A549 (cell line): Measurements from ENCODE around the gene CABCOCO1. TPM values are rescaled to one million over a fixed set of nuclear protein-coding genes. Genes with fewer than 3 reads are reported as not detected.
"Not testable (repeated sequence)": the region's sequence is repeated elsewhere in the genome, so short reads cannot be mapped to it uniquely, and the experiment has no call there.

ENCODE experiments used
- ATAC-seq, 2 experiments: fragments of 200-7000 bp in 1 of 2; fragments of >200 bp in 1 of 2; cut with Nextera tagmentation in 1 of 2; cut with Tn5 transposase in 1 of 2; 3 replicates each; pipeline versions ENCODE4 v1.8.0 to v1.9.1; 2018 to 2020; ENCODE audit warnings: mild to moderate bottlenecking in 1 of 2, moderate library complexity in 1 of 2
- CTCF ChIA-PET: fragments of 300-600 bp; sonication (Branson Sonifier 250); formaldehyde crosslinking; extraction: SDS; loops from one replicate; lab custom pipeline; 2021; ENCODE audit warnings: antibody characterized with exemption, inconsistent platforms; lab: Yijun Ruan, JAX
- POLR2A ChIA-PET: fragments of 350-600 bp; formaldehyde crosslinking; extraction: SDS; loops from one replicate; lab custom pipeline; 2021; ENCODE audit warnings: antibody characterized with exemption, inconsistent platforms; lab: Yijun Ruan, JAX
- DNase-seq, 2 experiments: peaks; one replicate each; pipeline versions ENCODE4 v3.0.0 to v3.0.0-alpha.2; 2011 to 2016; ENCODE audit warnings: low read depth in 1 of 2, low spot score in 1 of 2
- FAIRE-seq: peaks from 2 replicates; lab custom pipeline; 2011; peaks lifted over from hg19 to GRCh38; lab: Jason Lieb, UNC
- H3K27ac ChIP-seq, 2 experiments: fragments of >200 bp; sonication (Bioruptor Twin); formaldehyde crosslinking; 3 replicates each; pipeline ENCODE4 v1.5.1; 2016 to 2017
- H3K4me1 ChIP-seq: fragments of >200 bp; sonication (Bioruptor Twin); formaldehyde crosslinking; 3 replicates; pipeline ENCODE4 v1.6.1; 2016
- H3K4me2 ChIP-seq: fragments of >200 bp; sonication (Bioruptor Twin); formaldehyde crosslinking; 3 replicates; pipeline ENCODE4 v1.6.1; 2016
- H3K4me3 ChIP-seq: fragments of >200 bp; sonication (Bioruptor Twin); formaldehyde crosslinking; 3 replicates; pipeline ENCODE4 v1.5.1; 2016
- H3K9me3 ChIP-seq: fragments of >200 bp; sonication (Bioruptor Twin); formaldehyde crosslinking; 3 replicates; pipeline ENCODE4 v1.6.1; 2016
- BHLHE40 ChIP-seq: IDR thresholded peaks from 2 replicates; pipeline ENCODE4 v1.6.1; 2012; ENCODE audit warnings: low read depth, low read length, inconsistent platforms
- CBX2 ChIP-seq: fragments of 200-600 bp; sonication (generic); IDR thresholded peaks from 2 replicates; pipeline ENCODE4 v1.6.1; 2016; ENCODE audit warnings: low read depth, mild to moderate bottlenecking, borderline replicate concordance
- CBX8 ChIP-seq: fragments of 200-600 bp; sonication (generic); IDR thresholded peaks from 2 replicates; pipeline ENCODE4 v1.6.1; 2016
- CHD2 ChIP-seq: fragments of 150-350 bp; IDR thresholded peaks from 2 replicates; pipeline ENCODE4 v1.6.1; 2014; ENCODE audit warnings: low read length; ENCODE audit not compliant: partially characterized antibody
- CHD4 ChIP-seq: fragments of 200-600 bp; sonication (generic); IDR thresholded peaks from 2 replicates; pipeline ENCODE4 v1.6.1; 2016; ENCODE audit warnings: antibody characterized with exemption, mild to moderate bottlenecking, borderline replicate concordance
- GATA3 ChIP-seq: IDR thresholded peaks from 2 replicates; pipeline ENCODE4 v1.6.1; 2012; ENCODE audit warnings: borderline replicate concordance
- HES2 ChIP-seq: fragments of >200 bp; sonication (Bioruptor Twin); formaldehyde crosslinking; IDR thresholded peaks from 2 replicates; pipeline ENCODE4 v1.6.1; 2016
- JUNB ChIP-seq: fragments of >200 bp; sonication (Bioruptor Twin); formaldehyde crosslinking; IDR thresholded peaks from 2 replicates; pipeline ENCODE4 v1.6.1; 2016
- KDM1A ChIP-seq: fragments of 200-600 bp; sonication (generic); IDR thresholded peaks from 2 replicates; pipeline ENCODE4 v1.6.1; 2016; ENCODE audit warnings: low read depth, mild to moderate bottlenecking
- KDM5A ChIP-seq: fragments of 200-600 bp; sonication (generic); IDR thresholded peaks from 2 replicates; pipeline ENCODE4 v1.6.1; 2016; ENCODE audit warnings: antibody characterized with exemption, mild to moderate bottlenecking
- MAFK ChIP-seq: fragments of 450-650 bp; IDR thresholded peaks from 2 replicates; pipeline ENCODE4 v1.6.1; 2014; ENCODE audit not compliant: partially characterized antibody
- MYC ChIP-seq: IDR thresholded peaks from 2 replicates; pipeline ENCODE4 v1.6.1; 2012; ENCODE audit warnings: mild to moderate bottlenecking, inconsistent platforms, low read length, improper control_type of control experiment, borderline replicate concordance
- PHF8 ChIP-seq: fragments of 200-600 bp; sonication (generic); IDR thresholded peaks from 2 replicates; pipeline ENCODE4 v1.6.1; 2016; ENCODE audit warnings: low read depth, mild to moderate bottlenecking, antibody characterized with exemption, moderate library complexity, borderline replicate concordance
- POLR2A ChIP-seq: IDR thresholded peaks from 2 replicates; pipeline ENCODE4 v1.6.1; 2012; ENCODE audit warnings: mild to moderate bottlenecking, low read length
- POLR2AphosphoS2 ChIP-seq: conservative IDR thresholded peaks from 2 replicates; pipeline ENCODE4 v1.6.1; 2012; ENCODE audit warnings: low read length, improper control_type of control experiment, inconsistent platforms
- RARB ChIP-seq: fragments of 250-450 bp; sonication (Bioruptor Pico); IDR thresholded peaks from 2 replicates; pipeline ENCODE4 v1.8.0; 2021; ENCODE audit warnings: mild to moderate bottlenecking, moderate library complexity
- RCOR1 ChIP-seq: fragments of 150-350 bp; IDR thresholded peaks from 2 replicates; pipeline ENCODE4 v1.6.1; 2014; ENCODE audit warnings: antibody characterized with exemption, low read length, low read depth
- REST ChIP-seq: fragments of 200-600 bp; sonication (generic); IDR thresholded peaks from 2 replicates; pipeline ENCODE4 v1.6.1; 2016; ENCODE audit warnings: antibody characterized with exemption, mild to moderate bottlenecking, moderate library complexity
- RFX5 ChIP-seq: fragments of 450-650 bp; IDR thresholded peaks from 2 replicates; pipeline ENCODE4 v1.7.1; 2014; ENCODE audit warnings: antibody characterized with exemption, mild to moderate bottlenecking, moderate library complexity
- RNF2 ChIP-seq: fragments of 200-600 bp; sonication (generic); IDR thresholded peaks from 2 replicates; pipeline ENCODE4 v1.6.1; 2016; ENCODE audit warnings: low read depth, mild to moderate bottlenecking, antibody characterized with exemption, moderate library complexity, borderline replicate concordance
- SREBF2 ChIP-seq: fragments of 450-650 bp; IDR thresholded peaks from 2 replicates; pipeline ENCODE4 v1.6.1; 2014; ENCODE audit warnings: mild to moderate bottlenecking, moderate library complexity
- TFCP2L1 ChIP-seq: fragments of 250-450 bp; sonication (Bioruptor Pico); IDR thresholded peaks from 2 replicates; pipeline ENCODE4 v1.5.0; 2021; ENCODE audit warnings: mild to moderate bottlenecking
- USF2 ChIP-seq: fragments of 450-650 bp; IDR thresholded peaks from 2 replicates; pipeline ENCODE4 v1.6.1; 2014; ENCODE audit warnings: antibody characterized with exemption
- ZNF302 ChIP-seq: fragments of 250-450 bp; sonication (Bioruptor Pico); IDR thresholded peaks from 2 replicates; pipeline ENCODE4 v1.9.0; 2021; ENCODE audit warnings: inconsistent platforms, mild to moderate bottlenecking, moderate library complexity
- WGBS: methylation state at CpG from one replicate; pipeline ENCODE4 v1.1.6; 2017; ENCODE audit errors: missing lambda C conversion rate; 5-methylcytosine and 5-hydroxymethylcytosine counted together
- polyA plus RNA-seq, 4 experiments: library from polyadenylated mRNA; depleted of rRNA in 3 of 4; stranded (reverse); fragments of >200 nt; fragmentation: RNase III in 1 of 4; extraction: RNeasy Plus Mini Kit Qiagen cat#74134 plus additional on column Dnase treatment in 1 of 4; gene quantifications; 2 replicates in 3 of 4; 3 replicates in 1 of 4; pipeline ENCODE4 v1.2.3, GENCODE V29; 2011 to 2017
- TF ChIP-seq, protein P1 (sequence below): IDR thresholded peaks from 2 replicates; pipeline ENCODE4 v1.6.1; 2012
- TF ChIP-seq, protein P2 (sequence below): IDR thresholded peaks from 2 replicates; pipeline ENCODE4 v1.6.1; 2012

The CABCOCO1 gene
- polyA plus RNA-seq, 2 of the 4 experiments (the other 2 are of a cell fraction): 0.77 to 1.1 TPM

DNA sequence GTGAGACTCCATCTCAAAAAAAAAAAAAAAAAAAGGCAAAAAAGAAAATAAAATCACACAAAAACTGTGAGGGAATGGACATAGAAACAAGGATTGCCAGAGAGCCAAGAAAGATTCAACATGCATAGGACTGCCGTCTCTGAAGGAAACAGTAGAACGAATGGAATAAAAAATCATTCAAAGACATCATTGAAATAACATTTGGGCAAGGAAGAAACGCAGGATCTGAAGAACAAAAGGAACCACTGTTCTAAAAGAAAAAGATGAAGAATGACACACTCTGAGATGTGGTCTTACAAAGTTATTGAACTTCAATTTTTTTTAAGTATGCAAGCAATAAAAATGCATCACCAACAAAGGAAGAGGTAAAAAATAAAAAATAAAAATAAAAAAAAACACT is 57.2 kb downstream of the CABCOCO1 start:
- Histone ChIP-seq H3K27ac (no peak overlapping the region), H3K4me1 (no peaks in the 10 kb centered on the region), H3K4me2 (no peak overlapping the region), H3K4me3 (no peak overlapping the region)
- POLR2A ChIA-PET: no interaction called here
- ATAC-seq: no peak
- DNase-seq: no peak
- 66% methylated on average over 3 of the region's 3 CpGs for WGBS
- TF ChIP-seq RCOR1: no peak
- TF ChIP-seq CBX2: no peak
- TF ChIP-seq RFX5: no peak
- no peak for TF ChIP-seq CHD2
- no peak for TF ChIP-seq JUNB
- TF ChIP-seq, protein P1, sequence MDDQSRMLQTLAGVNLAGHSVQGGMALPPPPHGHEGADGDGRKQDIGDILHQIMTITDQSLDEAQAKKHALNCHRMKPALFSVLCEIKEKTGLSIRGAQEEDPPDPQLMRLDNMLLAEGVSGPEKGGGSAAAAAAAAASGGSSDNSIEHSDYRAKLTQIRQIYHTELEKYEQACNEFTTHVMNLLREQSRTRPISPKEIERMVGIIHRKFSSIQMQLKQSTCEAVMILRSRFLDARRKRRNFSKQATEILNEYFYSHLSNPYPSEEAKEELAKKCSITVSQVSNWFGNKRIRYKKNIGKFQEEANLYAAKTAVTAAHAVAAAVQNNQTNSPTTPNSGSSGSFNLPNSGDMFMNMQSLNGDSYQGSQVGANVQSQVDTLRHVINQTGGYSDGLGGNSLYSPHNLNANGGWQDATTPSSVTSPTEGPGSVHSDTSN: no peak
- no peak for TF ChIP-seq GATA3
- TF ChIP-seq SREBF2: no peak
- TF ChIP-seq, all 56 proteins: peak for 0
- H3K9me3 ChIP-seq: no peaks in the 10 kb centered on the region
- CTCF ChIA-PET: no interaction called here
- FAIRE-seq: no peak

GRCh38 chr10:61721431-61721830 is 58.7 kb downstream of the CABCOCO1 start:
- no peak for ATAC-seq
- CTCF ChIA-PET: no interaction called here
- 71% methylated on average over 4 of the region's 4 CpGs for WGBS

GRCh38 chr10:61725221-61725620 is 62.5 kb downstream of the CABCOCO1 start:
- not testable (repeated sequence) for H3K4me1 ChIP-seq, FAIRE-seq
- 41% methylated on average over 2 of the region's 2 CpGs for WGBS

More at GRCh38 chr10:61721431-61721830, 58.7 kb downstream of the CABCOCO1 start:
- H3K27ac ChIP-seq: no peak overlapping the region
- no peaks in the 10 kb centered on the region for H3K9me3 ChIP-seq
- no peaks in the 10 kb centered on the region for H3K4me1 ChIP-seq
- POLR2A ChIA-PET: no interaction called here
- TF ChIP-seq POLR2A (no peak), BHLHE40 (no peak), POLR2AphosphoS2 (no peak)
- TF ChIP-seq, all 56 proteins: peak for 0
- no peak for FAIRE-seq
- Histone ChIP-seq H3K4me2 (no peak overlapping the region), H3K4me3 (no peak overlapping the region)
- no peak for DNase-seq

DNA sequence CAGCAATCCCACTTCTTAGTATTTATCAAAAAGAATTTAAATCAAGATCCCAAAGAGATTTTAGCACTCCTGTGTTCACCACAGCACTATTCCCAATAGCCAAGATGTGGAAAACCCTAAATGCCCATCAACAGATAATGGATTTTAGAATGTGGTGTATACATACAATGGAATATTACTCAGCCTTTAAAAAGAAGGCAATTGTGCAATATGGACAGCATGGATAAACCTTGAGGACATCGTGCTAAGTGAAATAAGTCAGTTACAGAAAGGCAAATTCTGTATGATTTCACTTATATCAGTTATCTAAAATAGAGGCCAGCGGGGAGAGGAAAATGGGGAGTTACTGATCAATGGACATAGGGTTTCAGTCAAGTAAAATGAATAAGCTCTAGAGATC is 66.9 kb downstream of the CABCOCO1 start:
- POLR2A ChIA-PET: no interaction called here

More at GRCh38 chr10:61725221-61725620, 62.5 kb downstream of the CABCOCO1 start:
- POLR2A ChIA-PET, H3K9me3 ChIP-seq, H3K4me2 ChIP-seq, CTCF ChIA-PET, ATAC-seq, H3K4me3 ChIP-seq, DNase-seq, H3K27ac ChIP-seq: not testable (repeated sequence)

More for the DNA sequence above, 66.9 kb downstream of the CABCOCO1 start:
- Histone ChIP-seq H3K27ac (no peak overlapping the region), H3K4me2 (no peak overlapping the region), H3K9me3 (no peaks in the 10 kb centered on the region; the same call in 2 of the 3 replicates), H3K4me1 (no peaks in the 10 kb centered on the region), H3K4me3 (no peak overlapping the region)
- ATAC-seq (no peak), FAIRE-seq (no peak), DNase-seq (no peak)
- CTCF ChIA-PET: no interaction called here
- WGBS: 51% methylated on average over 2 of the region's 2 CpGs
- TF ChIP-seq RNF2: no peak
- TF ChIP-seq POLR2AphosphoS2: no peak
- TF ChIP-seq MAFK: no peak
- no peak for TF ChIP-seq SREBF2
- no peak for TF ChIP-seq RARB
- TF ChIP-seq KDM5A: no peak
- TF ChIP-seq GATA3: no peak
- TF ChIP-seq CHD2: no peak
- TF ChIP-seq HES2: no peak
- no peak for TF ChIP-seq TFCP2L1 (CRISPR knock-in tag)
- TF ChIP-seq KDM1A: no peak
- TF ChIP-seq CHD4: no peak
- TF ChIP-seq PHF8: no peak
- no peak for TF ChIP-seq CBX8
- no peak for TF ChIP-seq USF2
- no peak for TF ChIP-seq RCOR1
- TF ChIP-seq, protein P2, sequence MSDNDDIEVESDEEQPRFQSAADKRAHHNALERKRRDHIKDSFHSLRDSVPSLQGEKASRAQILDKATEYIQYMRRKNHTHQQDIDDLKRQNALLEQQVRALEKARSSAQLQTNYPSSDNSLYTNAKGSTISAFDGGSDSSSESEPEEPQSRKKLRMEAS: no peak
- no peak for TF ChIP-seq ZNF302 (CRISPR knock-in tag)
- TF ChIP-seq MYC: no peak
- no peak for TF ChIP-seq REST
